Glomerular visceral epithelial cell (primary cell): ENCODE data around the gene PDXDC1.
A peak's percentile ranks its signal among the peaks of the same experiment; 100 is the strongest.
"Not testable (repeated sequence)": the region's sequence is repeated elsewhere in the genome, so short reads cannot be mapped to it uniquely, and the experiment has no call there.

ENCODE experiments used
- DNase-seq: peaks from one replicate; pipeline ENCODE4 v3.0.0-alpha.2; 2016; ENCODE audit errors: extremely low spot score

PDXDC1 gene

GRCh38 chr16:15062085-15062810 is 87.4 kb downstream of the PDXDC1 start:
- not testable (repeated sequence) for DNase-seq

- DNase-seq, result not testable (repeated sequence)
Observed at GRCh38 chr16:15065961-15066360, 91.1 kb downstream of the PDXDC1 start.

- not testable (repeated sequence) for DNase-seq
Observed at GRCh38 chr16:15066690-15067089, 91.9 kb downstream of the PDXDC1 start.

GRCh38 chr16:15071013-15071412 is 96.2 kb downstream of the PDXDC1 start:
- DNase-seq, result not testable (repeated sequence)

- DNase-seq, result not testable (repeated sequence)
Observed at GRCh38 chr16:15071916-15072769, 97.3 kb downstream of the PDXDC1 start.

GRCh38 chr16:15073101-15073500 is 98.3 kb downstream of the PDXDC1 start:
- no peak for DNase-seq

GRCh38 chr16:15076161-15076560 is 101.3 kb downstream of the PDXDC1 start:
- not testable (repeated sequence) for DNase-seq

GRCh38 chr16:15080883-15081282 is 106.1 kb downstream of the PDXDC1 start:
- DNase-seq, result not testable (repeated sequence)

- not testable (repeated sequence) for DNase-seq
Observed at GRCh38 chr16:15082788-15083187, 108.0 kb downstream of the PDXDC1 start.

- DNase-seq, result not testable (repeated sequence)
Observed at GRCh38 chr16:15090663-15091269, 115.9 kb downstream of the PDXDC1 start.

GRCh38 chr16:15093571-15093954 is 118.7 kb downstream of the PDXDC1 start:
- not testable (repeated sequence) for DNase-seq

- DNase-seq, result peak; percentile 89
Observed at GRCh38 chr16:15093955-15094827, 119.4 kb downstream of the PDXDC1 start, which contains the start of gene RRN3. TSS of gene RRN3 (minus strand) at chr16:15094272. CDS start at chr16:15094233, 39 bp downstream.

GRCh38 chr16:15096583-15096972 is 121.8 kb downstream of the PDXDC1 start:
- not testable (repeated sequence) for DNase-seq

GRCh38 chr16:15099366-15099909 is 124.6 kb downstream of the PDXDC1 start:
- DNase-seq, result not testable (repeated sequence)

GRCh38 chr16:15100372-15100987 is 125.7 kb downstream of the PDXDC1 start:
- not testable (repeated sequence) for DNase-seq

- not testable (repeated sequence) for DNase-seq
Observed at GRCh38 chr16:15127641-15128425, 153.0 kb downstream of the PDXDC1 start.

GRCh38 chr16:15130256-15130932 is 155.6 kb downstream of the PDXDC1 start:
- DNase-seq, result not testable (repeated sequence)

GRCh38 chr16:15130943-15131700 is 156.3 kb downstream of the PDXDC1 start:
- DNase-seq, result not testable (repeated sequence)
